Osteocyte (in vitro differentiated cells): ENCODE data around the gene CUL1. TPM values are rescaled to one million over a fixed set of nuclear protein-coding genes. Genes with fewer than 3 reads are reported as not detected.

ENCODE experiments used
- DNase-seq: peaks from one replicate; pipeline ENCODE4 v3.0.0; 2021; ENCODE audit warnings: mixed read lengths; ENCODE audit not compliant: unreplicated experiment; ENCODE audit errors: extremely low spot score
- H3K27ac Mint-ChIP-seq: one replicate; pipeline ENCODE4 v1.8.0; 2021; ENCODE audit warnings: mild to moderate bottlenecking, mixed read lengths; ENCODE audit not compliant: unreplicated experiment
- H3K27me3 Mint-ChIP-seq: one replicate; pipeline ENCODE4 v1.8.0; 2021; ENCODE audit warnings: mixed read lengths; ENCODE audit not compliant: unreplicated experiment
- H3K36me3 Mint-ChIP-seq: one replicate; pipeline ENCODE4 v1.8.0; 2021; ENCODE audit warnings: mixed read lengths; ENCODE audit not compliant: unreplicated experiment
- H3K4me1 Mint-ChIP-seq: one replicate; pipeline ENCODE4 v1.8.0; 2021; ENCODE audit warnings: mixed read lengths; ENCODE audit not compliant: unreplicated experiment
- H3K4me3 Mint-ChIP-seq: one replicate; pipeline ENCODE4 v1.8.0; 2021; ENCODE audit warnings: mild to moderate bottlenecking, moderate library complexity, mixed read lengths; ENCODE audit not compliant: unreplicated experiment
- H3K9me3 Mint-ChIP-seq: one replicate; pipeline ENCODE4 v1.8.0; 2021; ENCODE audit warnings: mixed read lengths; ENCODE audit not compliant: unreplicated experiment
- CTCF ChIP-seq: fragments of 200-600 bp; sonication (generic); IDR thresholded peaks from 2 replicates; pipeline ENCODE4 v1.5.0; 2021; ENCODE audit warnings: antibody characterized with exemption, mild to moderate bottlenecking, moderate library complexity
- total RNA-seq: library from RNA; stranded (reverse); gene quantifications from 2 replicates; pipeline ENCODE4 v1.2.1, GENCODE V29; 2021

The CUL1 gene
- total RNA-seq, 1 donor from 2014 or later = 45.6 TPM

- Mint-ChIP-seq H3K4me1 (peaks cover 37% of the 10 kb centered on the region), H3K9me3 (no peaks in the 10 kb centered on the region), H3K4me3 (no peak overlapping the region), H3K27me3 (no peaks in the 10 kb centered on the region), H3K36me3 (peaks cover 4% of the 10 kb centered on the region), H3K27ac (peak overlapping the region; percentile 31)
- DNase-seq = no peak
- TF ChIP-seq CTCF = no peak
Measured at GRCh38 chr7:148714498-148714897, 15.8 kb downstream of the CUL1 start.

DNA sequence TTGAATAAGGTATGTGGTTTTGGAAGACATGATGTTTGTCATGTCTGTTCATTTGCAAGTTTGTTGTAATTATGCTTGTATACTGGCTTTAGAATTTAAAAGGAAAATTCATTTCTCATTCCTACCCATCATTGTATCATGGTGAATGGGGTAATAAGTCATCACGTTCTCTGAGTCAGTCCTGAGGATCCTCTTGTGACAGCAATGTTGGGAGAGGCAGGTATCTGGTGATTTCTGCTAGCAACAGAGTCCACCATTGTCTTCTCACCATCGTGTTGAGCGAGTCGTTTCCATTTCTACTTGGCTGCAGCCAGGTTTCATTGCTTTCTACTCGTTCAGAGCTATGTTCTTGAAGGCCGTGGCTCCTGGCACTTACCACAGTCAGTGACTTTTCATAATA is 16.3 kb downstream of the CUL1 start:
- DNase-seq = no peak
- Mint-ChIP-seq H3K4me1 (peaks cover 38% of the 10 kb centered on the region), H3K36me3 (peaks cover 4% of the 10 kb centered on the region), H3K9me3 (no peaks in the 10 kb centered on the region), H3K4me3 (no peak overlapping the region), H3K27ac (no peak overlapping the region), H3K27me3 (no peaks in the 10 kb centered on the region)
- no peak for TF ChIP-seq CTCF

- no peak overlapping the region for H3K27ac Mint-ChIP-seq
- no peak for TF ChIP-seq CTCF
- peaks cover 4% of the 10 kb centered on the region for H3K36me3 Mint-ChIP-seq
- no peak for DNase-seq
- no peaks in the 10 kb centered on the region for H3K27me3 Mint-ChIP-seq
- no peak overlapping the region for H3K4me3 Mint-ChIP-seq
- H3K9me3 Mint-ChIP-seq = no peaks in the 10 kb centered on the region
- H3K4me1 Mint-ChIP-seq = peaks cover 40% of the 10 kb centered on the region
Measured at GRCh38 chr7:148717266-148717793, 18.6 kb downstream of the CUL1 start.

- TF ChIP-seq CTCF = no peak
- no peak for DNase-seq
- no peaks in the 10 kb centered on the region for H3K9me3 Mint-ChIP-seq
- H3K27ac Mint-ChIP-seq = no peak overlapping the region
- H3K27me3 Mint-ChIP-seq = no peaks in the 10 kb centered on the region
- peaks cover 4% of the 10 kb centered on the region for H3K36me3 Mint-ChIP-seq
- H3K4me1 Mint-ChIP-seq = peaks cover 40% of the 10 kb centered on the region
- no peak overlapping the region for H3K4me3 Mint-ChIP-seq
Measured at GRCh38 chr7:148718431-148718830, 19.7 kb downstream of the CUL1 start.

DNA sequence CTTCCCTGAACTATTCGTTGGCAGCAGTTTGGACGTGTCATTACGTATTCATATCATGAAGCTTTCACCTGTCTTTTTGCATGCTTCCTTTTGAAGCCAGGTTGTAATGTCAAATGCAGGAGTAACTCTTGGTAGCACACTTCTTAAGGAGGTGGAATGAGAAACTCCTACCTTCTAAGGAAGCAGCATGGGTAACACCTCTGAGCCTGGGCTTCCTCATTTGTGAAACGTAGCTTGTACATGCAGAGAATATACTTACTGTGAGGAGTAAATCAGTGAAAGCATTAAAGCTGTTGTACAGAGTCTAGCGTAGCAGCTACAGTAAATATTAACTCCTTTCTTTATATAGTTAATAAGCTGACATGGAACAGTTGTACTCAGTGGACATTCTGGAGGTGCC is 21.1 kb downstream of the CUL1 start:
- peaks cover 4% of the 10 kb centered on the region for H3K36me3 Mint-ChIP-seq

More for the DNA sequence above, 21.1 kb downstream of the CUL1 start:
- Mint-ChIP-seq H3K4me3 (no peak overlapping the region), H3K9me3 (no peaks in the 10 kb centered on the region), H3K27me3 (no peaks in the 10 kb centered on the region), H3K4me1 (peaks cover 35% of the 10 kb centered on the region), H3K27ac (no peak overlapping the region)
- no peak for DNase-seq
- TF ChIP-seq CTCF = no peak
